ENCODE measurements around the gene COL27A1.

- TF ChIP-seq CTCF (IDR thresholded peaks at IDR 0.05) (no peak), POLR2A (IDR thresholded peaks at IDR 0.05) (no peak)
Measured at GRCh38 chr9:114244570-114244969, 89.2 kb downstream of the COL27A1 start.

Measured in adrenal gland (tissue), 5 donors.